Measurements from ENCODE around the gene ZNF699. TPM values are rescaled to one million over a fixed set of nuclear protein-coding genes. Genes with fewer than 3 reads are reported as not detected.

Gene ZNF699
- total RNA-seq, 1 experiment from 2014 or later = 0.77 TPM

GRCh38 chr19:9308091-9308770 lies 1.4 kb downstream of the ZNF699 start:
- no peaks in the 10 kb centered on the region for H3K9me3 Mint-ChIP-seq (ENCODE audit: unreplicated experiment)

GRCh38 chr19:9306443-9306842 lies 3.2 kb downstream of the ZNF699 start:
- TF ChIP-seq CTCF (IDR thresholded peaks at IDR 0.05; ENCODE audit: insufficient read depth in 1 of 2, low read depth in 1 of 2, low read length in 1 of 2, severe bottlenecking in 1 of 2, unreplicated experiment in 1 of 2) = no peak
- POLR2A ChIA-PET = no interaction called here
- intact Hi-C loops (cut with micrococcal nuclease; ENCODE audit: unreplicated experiment) = no loop called here

More at GRCh38 chr19:9308091-9308770, 1.4 kb downstream of the ZNF699 start:
- Mint-ChIP-seq H3K4me3 (ENCODE audit: unreplicated experiment) (peak overlapping the region; percentile 77), H3K4me1 (ENCODE audit: low read depth, unreplicated experiment) (no peaks in the 10 kb centered on the region), H3K27ac (ENCODE audit: unreplicated experiment) (no peak overlapping the region), H3K27me3 (ENCODE audit: insufficient read depth, unreplicated experiment) (no peaks in the 10 kb centered on the region), H3K36me3 (ENCODE audit: insufficient read depth, unreplicated experiment) (peaks cover 26% of the 10 kb centered on the region)
- Histone ChIP-seq H3K4me3 (ENCODE audit: low read depth, low read length) (no peak overlapping the region), H3K36me3 (ENCODE audit: control insufficient read depth, insufficient read depth, low read length) (no peaks in the 10 kb centered on the region), H3K27me3 (replicated peaks; ENCODE audit: control insufficient read depth, insufficient read depth, low read length) (no peaks in the 10 kb centered on the region), H3K4me1 (no peaks in the 10 kb centered on the region), H3K9me3 (peaks cover 10% of the 10 kb centered on the region; the same call in 1 of the 2 replicates)
- intact Hi-C loops (cut with micrococcal nuclease; ENCODE audit: unreplicated experiment) = no loop called here
- ChIA-PET CTCF (interaction anchor here (0.6 kb wide), 1 partner anchor 276 kb away, joined by 3 read pairs; the partner anchor contains the start of gene ZNF121), POLR2A (no interaction called here)
- DNase-seq = no peak
- TF ChIP-seq CTCF (IDR thresholded peaks at IDR 0.05; ENCODE audit: insufficient read depth in 1 of 2, low read depth in 1 of 2, low read length in 1 of 2, severe bottlenecking in 1 of 2, unreplicated experiment in 1 of 2) = no peak
- BruUV-seq (replicated peaks) = no TSS peak

GRCh38 chr19:9296336-9296735 lies 13.3 kb downstream of the ZNF699 start:
- H3K27ac Mint-ChIP-seq (ENCODE audit: unreplicated experiment) = no peak overlapping the region
- intact Hi-C loops (cut with micrococcal nuclease; ENCODE audit: unreplicated experiment) = no loop called here
- H3K9me3 ChIP-seq = peaks cover 22% of the 10 kb centered on the region
- H3K36me3 Mint-ChIP-seq (ENCODE audit: insufficient read depth, unreplicated experiment) = peaks cover 11% of the 10 kb centered on the region
- H3K4me3 ChIP-seq (ENCODE audit: low read depth, low read length) = no peak overlapping the region
- H3K27me3 ChIP-seq (replicated peaks; ENCODE audit: control insufficient read depth, insufficient read depth, low read length) = no peaks in the 10 kb centered on the region
- H3K9me3 Mint-ChIP-seq (ENCODE audit: unreplicated experiment) = peaks cover 45% of the 10 kb centered on the region
- H3K4me1 ChIP-seq = no peaks in the 10 kb centered on the region; the same call in 1 of the 2 replicates
- CTCF ChIA-PET = no interaction called here
- no TSS peak for BruUV-seq (replicated peaks)
- no peak for TF ChIP-seq CTCF (IDR thresholded peaks at IDR 0.05; ENCODE audit: insufficient read depth in 1 of 2, low read depth in 1 of 2, low read length in 1 of 2, severe bottlenecking in 1 of 2, unreplicated experiment in 1 of 2)
- H3K27me3 Mint-ChIP-seq (ENCODE audit: insufficient read depth, unreplicated experiment) = no peaks in the 10 kb centered on the region
- H3K4me1 Mint-ChIP-seq (ENCODE audit: low read depth, unreplicated experiment) = no peaks in the 10 kb centered on the region
- H3K4me3 Mint-ChIP-seq (ENCODE audit: unreplicated experiment) = no peak overlapping the region
- POLR2A ChIA-PET = no interaction called here
- H3K36me3 ChIP-seq (ENCODE audit: control insufficient read depth, insufficient read depth, low read length) = no peaks in the 10 kb centered on the region
- DNase-seq = no peak

More at GRCh38 chr19:9306443-9306842, 3.2 kb downstream of the ZNF699 start:
- CTCF ChIA-PET = no interaction called here
- BruUV-seq (replicated peaks) = no TSS peak
- Histone ChIP-seq H3K36me3 (ENCODE audit: control insufficient read depth, insufficient read depth, low read length) (no peaks in the 10 kb centered on the region), H3K9me3 (peaks cover 10% of the 10 kb centered on the region; the same call in 1 of the 2 replicates), H3K4me1 (no peaks in the 10 kb centered on the region), H3K4me3 (ENCODE audit: low read depth, low read length) (no peak overlapping the region), H3K27me3 (replicated peaks; ENCODE audit: control insufficient read depth, insufficient read depth, low read length) (no peaks in the 10 kb centered on the region)
- Mint-ChIP-seq H3K27me3 (ENCODE audit: insufficient read depth, unreplicated experiment) (no peaks in the 10 kb centered on the region), H3K27ac (ENCODE audit: unreplicated experiment) (no peak overlapping the region), H3K4me3 (ENCODE audit: unreplicated experiment) (no peak overlapping the region), H3K4me1 (ENCODE audit: low read depth, unreplicated experiment) (no peaks in the 10 kb centered on the region), H3K9me3 (ENCODE audit: unreplicated experiment) (peaks cover under 1% of the 10 kb centered on the region), H3K36me3 (ENCODE audit: insufficient read depth, unreplicated experiment) (peaks cover 21% of the 10 kb centered on the region)
- DNase-seq = no peak

Measured in Caco-2 (cell line).